Activated naive CD4-positive, alpha-beta T cell treated with anti-CD3 and anti-CD28 coated beads, Interleukin-2, amount 50 U/mL, for 72 hours (primary cell): Measurements from ENCODE around the gene ACSM5. TPM values are rescaled to one million over a fixed set of nuclear protein-coding genes. Genes with fewer than 3 reads are reported as not detected.

Experiments used
- ATAC-seq, 2 donors: fragments of 150-1000 bp; cut with Tn5 transposase; 2 replicates each; pipeline ENCODE4 v1.10.0; 2021; ENCODE audit warnings: mild to moderate bottlenecking in 2 of 2, moderate library complexity in 2 of 2
- DNase-seq, 2 donors: peaks; one replicate each; pipeline ENCODE4 v3.0.0; 2021 to 2022; ENCODE audit warnings: low spot score in 2 of 2
- H3K27ac Mint-ChIP-seq, 2 donors: one replicate each; pipeline ENCODE4 v1.8.0; 2022; ENCODE audit warnings: mild to moderate bottlenecking in 2 of 2, mixed read lengths in 2 of 2
- H3K36me3 Mint-ChIP-seq, 2 donors: one replicate each; pipeline ENCODE4 v1.8.0; 2022; ENCODE audit warnings: mixed read lengths in 2 of 2
- H3K9me3 Mint-ChIP-seq, 2 donors: one replicate each; pipeline ENCODE4 v1.8.0; 2022; ENCODE audit warnings: mixed read lengths in 2 of 2
- total RNA-seq, 2 donors: library from RNA; stranded (reverse); gene quantifications; one replicate each; pipeline ENCODE4 v1.2.3, GENCODE V29; 2022

The ACSM5 gene, protein sequence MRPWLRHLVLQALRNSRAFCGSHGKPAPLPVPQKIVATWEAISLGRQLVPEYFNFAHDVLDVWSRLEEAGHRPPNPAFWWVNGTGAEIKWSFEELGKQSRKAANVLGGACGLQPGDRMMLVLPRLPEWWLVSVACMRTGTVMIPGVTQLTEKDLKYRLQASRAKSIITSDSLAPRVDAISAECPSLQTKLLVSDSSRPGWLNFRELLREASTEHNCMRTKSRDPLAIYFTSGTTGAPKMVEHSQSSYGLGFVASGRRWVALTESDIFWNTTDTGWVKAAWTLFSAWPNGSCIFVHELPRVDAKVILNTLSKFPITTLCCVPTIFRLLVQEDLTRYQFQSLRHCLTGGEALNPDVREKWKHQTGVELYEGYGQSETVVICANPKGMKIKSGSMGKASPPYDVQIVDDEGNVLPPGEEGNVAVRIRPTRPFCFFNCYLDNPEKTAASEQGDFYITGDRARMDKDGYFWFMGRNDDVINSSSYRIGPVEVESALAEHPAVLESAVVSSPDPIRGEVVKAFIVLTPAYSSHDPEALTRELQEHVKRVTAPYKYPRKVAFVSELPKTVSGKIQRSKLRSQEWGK
- not detected for total RNA-seq

GRCh38 chr16:20409398-20410120 is at the start of gene ACSM5:
ACSM5 (plus strand) TSS chr16:20409534; CDS start chr16:20411485, 1,951 bp downstream.
- Mint-ChIP-seq H3K9me3 (no peaks in the 10 kb centered on the region), H3K36me3 (no peaks in the 10 kb centered on the region), H3K27ac (peak within 1 kb of the TSS in 1 of 2 donors; percentile 50)
- ATAC-seq (no peak), DNase-seq (no peak)

DNA sequence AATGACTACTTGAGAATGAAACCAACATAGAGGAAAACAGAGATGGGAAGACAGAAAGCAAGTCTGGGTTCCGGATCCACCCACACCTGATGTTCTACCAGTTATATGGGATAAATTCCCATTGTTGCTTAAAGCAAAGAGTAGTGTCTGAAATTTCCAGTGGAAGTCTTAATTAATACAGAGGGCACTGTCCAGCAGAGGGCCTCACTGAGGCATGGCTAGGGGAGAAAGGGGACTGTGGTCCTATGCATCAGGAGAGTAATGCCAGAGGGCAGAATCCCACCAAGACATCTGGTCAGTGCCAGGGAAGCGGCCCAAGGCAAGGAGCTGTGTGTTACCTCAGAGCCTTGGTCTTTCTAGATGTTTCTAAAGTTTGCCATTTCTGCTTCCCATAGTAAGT is 49.3 kb upstream of the ACSM5 start:
- DNase-seq, result no peak
- no peaks in the 10 kb centered on the region for H3K36me3 Mint-ChIP-seq
- ATAC-seq, result no peak
- H3K9me3 Mint-ChIP-seq, result peaks cover 2 to 4% of the 10 kb centered on the region in 2 donors
- no peak overlapping the region for H3K27ac Mint-ChIP-seq

DNA sequence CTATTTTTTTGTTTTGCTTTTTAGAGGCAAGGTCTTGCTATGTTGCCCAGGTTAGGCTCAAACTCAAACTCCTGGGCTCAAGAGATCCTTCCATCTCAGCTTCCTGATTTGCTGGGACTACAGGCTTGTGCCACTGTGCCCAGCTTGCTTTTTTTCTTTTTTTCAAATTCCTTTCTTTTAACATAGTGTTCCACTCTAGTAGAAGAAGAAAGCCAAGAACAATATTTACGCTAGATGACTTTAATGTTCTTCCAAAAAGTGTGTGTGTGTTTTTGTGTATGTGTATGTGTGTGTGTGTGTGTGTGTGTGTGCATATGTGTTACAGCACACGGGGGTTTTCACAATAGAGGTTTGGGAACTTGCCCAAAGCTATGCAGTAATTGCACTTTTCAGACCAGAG is 46.1 kb upstream of the ACSM5 start:
- Mint-ChIP-seq H3K9me3 (no peaks in the 10 kb centered on the region), H3K36me3 (no peaks in the 10 kb centered on the region), H3K27ac (no peak overlapping the region)
- ATAC-seq (no peak), DNase-seq (no peak)

- no peak for DNase-seq
- Mint-ChIP-seq H3K27ac (no peak overlapping the region), H3K36me3 (no peaks in the 10 kb centered on the region), H3K9me3 (no peaks in the 10 kb centered on the region)
- no peak for ATAC-seq
Observed at GRCh38 chr16:20364051-20364450, 45.3 kb upstream of the ACSM5 start.

GRCh38 chr16:20369452-20370054 is 39.8 kb upstream of the ACSM5 start:
- no peaks in the 10 kb centered on the region for H3K36me3 Mint-ChIP-seq
- no peak for DNase-seq
- no peak overlapping the region for H3K27ac Mint-ChIP-seq
- H3K9me3 Mint-ChIP-seq, result no peaks in the 10 kb centered on the region
- ATAC-seq, result no peak

- no peak for ATAC-seq
- Mint-ChIP-seq H3K9me3 (no peaks in the 10 kb centered on the region), H3K27ac (no peak overlapping the region), H3K36me3 (no peaks in the 10 kb centered on the region)
- DNase-seq, result no peak
Observed at GRCh38 chr16:20372701-20373100, 36.6 kb upstream of the ACSM5 start.

GRCh38 chr16:20377181-20377580 is 32.2 kb upstream of the ACSM5 start:
- H3K36me3 Mint-ChIP-seq, result no peaks in the 10 kb centered on the region
- ATAC-seq, result no peak
- H3K9me3 Mint-ChIP-seq, result no peaks in the 10 kb centered on the region
- H3K27ac Mint-ChIP-seq, result no peak overlapping the region
- DNase-seq, result no peak

DNA sequence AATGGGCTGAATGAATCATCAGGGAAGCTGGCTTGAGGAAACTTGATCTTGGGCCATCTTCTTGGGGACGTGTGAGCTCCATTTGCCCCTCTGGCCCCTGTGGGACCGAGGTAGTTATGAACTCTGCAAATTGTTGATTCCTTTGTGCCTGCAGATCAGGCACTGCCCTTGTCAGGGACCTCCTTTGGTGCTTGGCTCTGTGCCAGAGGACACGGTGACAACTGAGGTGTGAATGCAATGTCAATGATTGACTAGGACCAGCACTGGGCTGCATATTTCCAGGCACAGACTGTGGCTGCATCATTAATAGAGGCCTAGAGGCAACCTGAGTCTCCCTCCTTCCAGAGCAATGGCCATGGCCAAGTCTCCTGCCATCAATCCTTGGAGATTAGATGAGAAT is 28.6 kb upstream of the ACSM5 start:
- H3K36me3 Mint-ChIP-seq, result no peaks in the 10 kb centered on the region
- H3K9me3 Mint-ChIP-seq, result no peaks in the 10 kb centered on the region
- no peak overlapping the region for H3K27ac Mint-ChIP-seq
- DNase-seq, result no peak
- no peak for ATAC-seq

DNA sequence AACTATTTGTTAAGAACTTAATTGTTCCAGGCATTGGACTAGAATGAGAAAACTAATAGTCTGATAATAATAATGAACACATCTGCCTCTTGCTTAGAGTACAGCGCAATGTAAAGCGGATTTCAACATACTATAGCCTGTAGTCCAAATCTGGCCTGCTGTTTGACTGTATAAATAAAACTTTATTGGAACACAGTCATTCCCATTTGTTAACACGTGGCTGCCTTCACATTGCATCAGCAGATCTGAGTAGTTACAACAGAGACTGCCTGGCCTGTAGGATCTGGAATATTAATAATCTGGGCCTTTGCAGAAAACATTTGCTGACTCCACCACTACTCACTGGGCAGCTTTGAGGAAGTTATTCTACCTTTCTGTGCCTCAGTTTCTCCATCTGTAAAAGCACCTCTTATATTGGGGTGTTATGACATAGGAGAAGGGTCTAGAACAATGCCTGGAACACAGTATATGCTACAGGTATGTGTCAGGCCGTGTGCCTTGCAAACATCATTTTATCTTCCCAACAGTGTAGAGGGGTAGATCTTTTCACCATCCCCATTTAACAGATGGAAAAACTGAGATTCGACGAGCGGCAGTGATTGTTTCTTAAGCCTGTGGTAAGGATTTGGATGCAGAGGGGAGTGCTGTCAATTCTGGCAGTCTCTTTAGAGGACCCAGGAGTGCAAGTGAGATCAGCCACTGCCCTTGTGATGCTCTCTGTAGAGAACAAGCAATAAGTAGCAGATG is 27.0 kb upstream of the ACSM5 start:
- Mint-ChIP-seq H3K9me3 (no peaks in the 10 kb centered on the region), H3K36me3 (no peaks in the 10 kb centered on the region), H3K27ac (no peak overlapping the region)
- DNase-seq (no peak), ATAC-seq (no peak)

DNA sequence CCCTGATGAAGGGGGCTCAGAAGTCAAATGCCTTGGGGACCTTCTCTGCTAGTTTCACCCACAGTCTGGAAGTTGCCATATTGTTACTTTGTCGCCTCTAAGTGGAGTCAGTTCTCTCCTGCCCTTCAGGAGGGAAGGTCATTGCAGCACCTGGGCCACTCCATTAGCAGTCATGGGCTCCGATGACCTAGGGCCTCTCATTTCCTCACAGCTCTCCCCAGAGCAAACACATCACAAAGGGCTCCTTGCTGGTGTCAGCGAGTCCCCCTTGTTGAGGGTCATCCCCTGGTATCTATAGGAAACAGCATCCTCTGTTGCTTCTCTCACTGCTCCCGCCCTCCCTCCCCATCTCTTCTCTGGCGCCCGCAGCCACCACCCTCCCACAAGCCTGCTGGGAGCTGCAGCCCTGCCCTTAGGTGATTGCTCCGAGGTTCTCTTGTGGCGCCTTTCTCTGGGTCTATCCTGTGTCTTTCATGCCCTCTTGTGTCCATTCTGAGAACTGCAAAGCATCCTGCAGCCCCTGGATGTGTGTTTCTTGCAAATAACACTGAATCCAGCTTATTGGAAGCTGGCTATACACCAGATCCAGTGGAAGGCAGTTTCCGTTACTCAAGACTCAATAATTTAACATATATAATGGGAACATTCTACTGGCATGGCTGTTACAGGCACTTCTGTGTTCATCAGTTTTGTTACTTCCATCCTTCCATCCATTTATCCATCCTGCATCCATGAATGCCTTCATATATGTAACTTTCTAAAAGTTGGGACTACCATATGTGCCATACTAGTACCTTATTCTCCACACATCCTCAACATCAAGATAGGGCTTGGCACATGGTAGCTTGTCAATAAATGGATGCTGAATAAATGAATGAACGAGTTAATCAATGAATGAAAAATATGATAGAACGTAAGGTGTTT is 26.0 kb upstream of the ACSM5 start:
- H3K27ac Mint-ChIP-seq, result no peak overlapping the region
- H3K9me3 Mint-ChIP-seq, result no peaks in the 10 kb centered on the region
- DNase-seq, result peak in 1 of 2 donors; percentile 51
- peak; percentile 60 to 75 for ATAC-seq
- no peaks in the 10 kb centered on the region for H3K36me3 Mint-ChIP-seq

DNA sequence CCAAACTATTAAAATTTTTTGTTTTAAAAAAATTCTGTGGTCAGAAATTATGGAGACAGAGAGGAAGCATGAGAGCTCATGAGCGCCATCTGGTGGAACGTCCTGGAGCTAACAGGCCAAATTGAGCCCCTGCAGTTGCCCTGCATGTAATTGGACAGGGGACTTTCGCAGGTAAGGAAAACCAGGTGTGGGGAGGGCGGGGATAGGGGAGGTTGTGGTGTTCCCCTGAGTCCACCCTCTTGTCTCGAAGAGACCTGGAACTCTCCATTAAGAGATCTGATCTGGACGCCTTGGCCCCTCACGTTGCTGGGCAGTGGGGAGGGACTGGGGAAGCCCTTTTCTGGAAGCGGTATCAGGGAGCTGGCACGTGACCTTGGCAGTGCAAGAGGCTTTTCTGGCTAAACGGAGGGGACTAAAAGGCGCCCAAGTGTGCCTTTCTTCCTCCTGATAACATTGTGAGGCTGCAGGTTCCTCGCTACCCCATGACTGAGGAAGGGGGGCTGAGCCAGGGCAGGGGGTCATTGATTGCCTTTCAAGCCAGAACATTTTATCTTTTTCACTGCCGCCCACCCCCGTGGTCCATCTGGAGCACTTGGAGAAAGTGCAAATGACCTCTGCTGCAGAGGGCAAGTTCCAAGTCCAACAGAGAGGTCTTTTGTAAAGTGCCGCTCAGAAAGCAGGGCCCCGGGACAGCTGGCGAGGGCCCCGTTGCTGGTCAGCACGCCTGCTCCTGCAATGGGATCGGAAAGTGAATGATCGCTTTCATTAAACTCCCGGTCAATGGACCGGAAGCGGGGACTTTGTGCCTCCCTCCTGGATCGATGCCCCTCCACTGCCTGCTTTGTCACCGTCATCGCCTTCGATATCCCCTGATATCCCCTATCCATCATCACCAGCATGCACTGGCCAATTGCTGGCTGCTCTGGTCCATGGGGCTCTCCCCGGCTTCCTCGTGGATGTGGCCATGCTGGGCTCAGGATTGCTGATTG is 23.2 kb upstream of the ACSM5 start:
- Mint-ChIP-seq H3K9me3 (no peaks in the 10 kb centered on the region), H3K36me3 (no peaks in the 10 kb centered on the region), H3K27ac (no peak overlapping the region)
- DNase-seq (peak in 1 of 2 donors; percentile 58), ATAC-seq (no peak)

DNA sequence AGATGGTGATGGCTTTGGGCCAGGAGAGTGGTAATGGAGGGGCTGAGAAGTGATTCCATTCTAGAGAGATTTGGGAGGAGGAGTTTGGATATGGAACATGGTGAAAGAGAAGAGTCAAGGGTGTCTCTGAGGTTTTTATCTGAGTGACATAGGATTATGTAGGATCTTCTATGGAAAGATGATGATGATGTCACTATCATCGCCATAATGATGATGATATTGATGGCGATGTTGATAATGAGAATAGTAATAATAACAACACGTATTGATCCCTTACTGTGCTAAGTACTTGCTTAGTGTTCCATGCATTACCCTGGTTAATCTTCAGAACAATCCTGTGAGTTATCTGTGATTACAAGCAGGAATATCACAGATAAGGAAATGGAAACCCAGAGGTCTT is 21.4 kb upstream of the ACSM5 start:
- no peak overlapping the region for H3K27ac Mint-ChIP-seq
- H3K36me3 Mint-ChIP-seq, result no peaks in the 10 kb centered on the region
- ATAC-seq (no peak), DNase-seq (no peak)
- no peaks in the 10 kb centered on the region for H3K9me3 Mint-ChIP-seq

DNA sequence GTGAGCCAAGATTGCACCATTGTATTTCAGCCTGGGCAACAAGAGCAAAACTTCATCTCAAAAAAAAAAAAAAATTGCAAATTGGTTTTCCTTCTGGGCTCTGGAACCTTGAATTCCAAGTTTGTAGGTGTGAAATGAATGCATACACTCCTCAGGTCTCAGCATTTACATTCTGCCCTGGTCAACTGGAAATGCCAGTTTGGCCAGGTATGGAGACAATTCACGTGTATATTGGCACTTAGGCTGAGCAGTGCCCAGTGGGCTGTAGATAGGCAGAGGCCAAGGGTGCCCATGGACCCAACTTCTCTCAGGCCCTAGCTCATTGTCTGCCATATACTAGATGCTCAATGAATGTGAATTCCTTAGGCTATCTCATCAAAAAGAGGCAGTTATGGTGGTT is 20.5 kb upstream of the ACSM5 start:
- ATAC-seq (no peak), DNase-seq (no peak)
- Mint-ChIP-seq H3K36me3 (no peaks in the 10 kb centered on the region), H3K9me3 (no peaks in the 10 kb centered on the region), H3K27ac (no peak overlapping the region)

DNA sequence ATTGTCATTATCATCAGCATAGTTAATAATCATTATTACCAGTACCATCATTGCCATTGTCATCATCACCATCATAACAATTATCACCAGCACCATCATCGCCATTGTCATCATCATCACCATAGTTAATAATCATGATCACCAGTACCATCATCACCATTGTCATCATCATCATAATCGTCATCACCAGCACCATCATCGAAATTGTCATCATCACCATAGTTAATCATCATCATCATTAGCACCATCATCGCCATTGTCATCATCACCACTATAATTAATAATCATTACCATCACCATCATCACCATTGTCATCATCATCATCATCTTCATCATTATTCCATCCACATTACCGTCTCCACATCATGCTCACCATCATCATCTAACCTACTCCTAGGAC is 18.3 kb upstream of the ACSM5 start:
- no peak overlapping the region for H3K27ac Mint-ChIP-seq
- DNase-seq (no peak), ATAC-seq (no peak)
- H3K36me3 Mint-ChIP-seq, result no peaks in the 10 kb centered on the region
- no peaks in the 10 kb centered on the region for H3K9me3 Mint-ChIP-seq
